LNCAP (cell line): Measurements from ENCODE around the gene NXPE3.

ENCODE experiments used
- TF ChIP-seq, protein P1 (sequence below): fragments of 450-650 bp; IDR thresholded peaks from 2 replicates; pipeline ENCODE4 v1.5.1; 2017; ENCODE audit warnings: mild to moderate bottlenecking

The NXPE3 gene

DNA sequence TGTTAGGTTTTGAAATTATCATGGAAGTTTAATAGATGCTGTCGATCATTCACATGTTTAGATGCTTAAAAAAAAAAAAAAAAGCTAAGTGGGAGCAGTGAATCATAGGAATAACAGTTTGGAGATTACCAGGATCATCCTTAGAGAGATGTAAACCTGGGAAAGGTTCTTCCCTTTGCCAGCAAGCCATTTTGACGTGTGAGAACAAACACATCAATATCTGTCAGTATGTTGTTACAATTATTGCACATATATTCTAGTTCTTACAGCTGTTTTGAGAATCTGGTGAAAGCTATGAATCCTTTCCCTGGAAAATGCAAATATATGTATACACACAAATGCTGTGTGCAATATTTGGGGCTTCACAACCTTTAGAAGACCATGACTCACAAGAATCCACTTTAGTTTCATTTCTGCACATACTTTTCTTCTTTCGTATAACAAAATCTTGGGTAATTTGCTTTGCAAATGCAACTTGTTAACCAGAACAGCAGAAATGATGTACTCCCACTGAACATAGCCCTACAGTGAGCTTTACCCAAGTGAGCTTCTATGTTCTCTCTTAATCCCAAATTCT is 82.3 kb downstream of the NXPE3 start:
- TF ChIP-seq, protein P1, sequence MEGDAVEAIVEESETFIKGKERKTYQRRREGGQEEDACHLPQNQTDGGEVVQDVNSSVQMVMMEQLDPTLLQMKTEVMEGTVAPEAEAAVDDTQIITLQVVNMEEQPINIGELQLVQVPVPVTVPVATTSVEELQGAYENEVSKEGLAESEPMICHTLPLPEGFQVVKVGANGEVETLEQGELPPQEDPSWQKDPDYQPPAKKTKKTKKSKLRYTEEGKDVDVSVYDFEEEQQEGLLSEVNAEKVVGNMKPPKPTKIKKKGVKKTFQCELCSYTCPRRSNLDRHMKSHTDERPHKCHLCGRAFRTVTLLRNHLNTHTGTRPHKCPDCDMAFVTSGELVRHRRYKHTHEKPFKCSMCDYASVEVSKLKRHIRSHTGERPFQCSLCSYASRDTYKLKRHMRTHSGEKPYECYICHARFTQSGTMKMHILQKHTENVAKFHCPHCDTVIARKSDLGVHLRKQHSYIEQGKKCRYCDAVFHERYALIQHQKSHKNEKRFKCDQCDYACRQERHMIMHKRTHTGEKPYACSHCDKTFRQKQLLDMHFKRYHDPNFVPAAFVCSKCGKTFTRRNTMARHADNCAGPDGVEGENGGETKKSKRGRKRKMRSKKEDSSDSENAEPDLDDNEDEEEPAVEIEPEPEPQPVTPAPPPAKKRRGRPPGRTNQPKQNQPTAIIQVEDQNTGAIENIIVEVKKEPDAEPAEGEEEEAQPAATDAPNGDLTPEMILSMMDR, result no peak

DNA sequence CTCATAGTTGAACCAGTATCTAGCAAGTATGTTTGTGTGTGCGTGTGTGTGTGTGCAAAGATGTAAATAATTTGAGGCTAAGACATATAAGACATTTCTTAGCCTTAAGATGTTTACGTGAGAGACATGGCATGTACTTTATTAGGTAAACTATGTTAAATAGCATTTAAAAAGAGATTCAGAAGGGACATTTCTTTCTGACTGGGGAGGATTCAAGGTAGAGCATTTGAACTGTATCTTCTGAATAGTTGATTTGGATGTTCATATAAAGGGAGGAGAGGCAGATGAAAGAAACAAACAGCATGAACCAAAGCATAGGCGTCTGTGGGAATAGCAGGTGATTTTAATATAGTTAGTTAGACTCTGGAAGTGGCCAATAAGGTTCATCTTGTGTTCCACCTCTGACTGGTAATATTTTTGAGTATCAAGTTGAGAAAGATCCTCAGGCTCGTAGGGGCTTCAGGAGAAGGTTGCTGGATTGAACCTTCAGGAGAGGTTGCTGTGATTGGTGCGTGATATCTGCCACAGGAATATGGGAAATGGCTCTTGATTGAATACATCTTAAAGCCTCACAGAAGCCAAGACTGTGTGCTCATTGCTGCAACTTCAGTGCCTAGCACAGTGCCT is 82.9 kb downstream of the NXPE3 start:
- TF ChIP-seq, protein P1, result no peak

DNA sequence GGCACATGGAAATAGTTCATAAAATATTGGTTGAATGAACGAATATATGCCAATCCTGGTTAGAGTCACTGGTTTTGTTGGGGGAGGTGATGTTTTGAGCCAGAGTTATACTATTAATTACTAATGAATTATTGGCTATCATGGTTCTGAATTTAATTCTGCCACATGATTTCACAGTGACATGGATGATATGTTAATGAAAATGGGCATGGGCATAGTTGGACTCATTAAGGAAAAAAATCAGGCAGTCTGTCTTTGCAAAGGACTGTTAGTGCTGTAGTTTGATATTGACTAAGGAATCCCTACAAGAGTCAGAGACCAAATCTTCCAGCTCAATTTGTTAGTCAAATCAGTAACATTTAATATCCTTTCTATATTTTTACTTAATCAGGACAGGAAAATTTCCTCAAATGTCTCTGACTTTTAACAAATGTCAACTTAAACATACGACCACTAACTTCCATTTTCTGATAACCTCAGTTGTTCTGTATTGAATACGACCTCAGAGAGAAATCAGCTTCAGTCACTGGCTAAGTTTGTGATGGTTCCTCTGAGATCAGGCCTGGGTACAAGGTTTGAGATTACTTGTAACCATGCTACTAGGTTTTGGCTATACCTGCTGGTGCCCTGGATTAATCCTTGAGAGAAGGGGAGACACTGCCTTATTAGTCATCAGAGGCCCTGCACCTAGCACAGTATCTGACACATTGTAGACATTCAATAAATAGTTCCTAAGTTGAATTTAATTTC is 83.6 kb downstream of the NXPE3 start:
- TF ChIP-seq, protein P1, result no peak

DNA sequence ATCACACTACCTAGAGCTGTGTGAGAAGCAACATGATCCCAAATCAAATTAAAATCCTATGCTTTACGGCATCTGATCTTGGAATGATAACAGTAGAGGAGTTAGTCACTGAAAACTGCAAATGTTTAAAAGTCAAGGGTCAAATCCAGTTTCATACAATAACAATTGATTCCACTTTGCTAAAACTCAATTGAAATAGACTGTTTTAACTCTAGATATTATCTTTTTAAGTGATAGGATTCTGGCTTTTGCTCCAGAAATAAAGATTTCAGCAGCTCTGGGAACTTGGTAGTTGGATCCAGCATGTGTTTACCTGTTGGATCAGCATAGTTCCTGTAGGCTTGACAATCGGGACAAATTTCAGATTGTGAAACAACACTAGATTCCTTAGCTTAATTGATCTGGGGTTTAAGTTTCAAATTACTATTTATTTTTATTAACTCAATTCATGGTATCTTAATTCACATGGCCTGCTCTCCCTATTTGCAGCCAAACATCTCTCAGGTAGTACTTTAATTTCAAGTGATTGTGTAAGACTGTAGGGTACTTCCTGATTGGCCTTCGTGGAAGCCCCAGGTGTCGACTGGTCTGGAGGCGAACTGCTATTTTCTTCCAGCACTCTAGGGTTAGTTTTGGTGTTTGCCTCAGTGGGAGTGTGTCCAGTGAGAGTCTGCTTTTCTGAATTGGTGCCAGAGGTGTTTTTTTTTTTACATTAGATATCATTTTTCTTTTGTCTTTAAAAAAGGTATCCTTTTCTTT is 86.9 kb downstream of the NXPE3 start:
- TF ChIP-seq, protein P1, result no peak

DNA sequence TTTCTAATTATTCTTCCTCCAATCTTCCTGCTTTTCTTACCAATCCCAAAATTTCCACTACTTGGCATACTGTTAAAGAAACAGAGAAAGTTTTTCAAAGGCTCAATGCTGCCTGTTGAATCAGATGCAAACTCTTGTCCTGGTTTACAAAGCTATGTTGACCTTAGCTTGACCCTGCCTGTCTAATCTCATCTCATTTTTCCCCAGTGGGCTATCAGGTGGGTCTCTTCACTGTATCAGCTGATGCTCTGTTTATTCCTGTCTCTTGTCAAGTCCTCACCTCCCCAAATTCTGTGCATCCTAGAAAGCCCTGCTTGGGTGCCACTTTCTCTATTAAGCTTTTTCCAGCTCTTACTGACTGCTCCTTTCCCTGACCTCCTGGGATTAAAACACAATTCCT is 88.5 kb downstream of the NXPE3 start:
- TF ChIP-seq, protein P1, result no peak

DNA sequence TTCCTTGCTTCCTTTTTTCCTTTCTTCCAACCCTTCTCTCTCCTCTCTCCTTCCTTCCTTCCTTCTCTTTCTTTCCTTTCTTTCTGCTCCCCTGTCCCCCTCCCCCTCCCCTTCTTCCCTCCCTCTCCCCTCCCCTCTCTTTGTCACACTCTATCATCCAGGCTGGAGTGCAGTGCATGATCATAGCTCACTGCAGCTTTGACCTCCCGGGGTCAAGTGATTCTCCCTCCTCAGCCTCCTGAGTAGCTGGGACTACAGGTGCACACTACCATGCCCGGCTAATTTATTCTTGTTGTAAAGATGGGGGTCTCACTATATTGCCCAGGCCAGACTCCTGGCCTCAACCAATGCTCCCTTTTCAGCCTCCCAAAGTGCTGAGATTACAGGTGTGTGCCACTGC is 89.0 kb downstream of the NXPE3 start:
- TF ChIP-seq, protein P1, result no peak

DNA sequence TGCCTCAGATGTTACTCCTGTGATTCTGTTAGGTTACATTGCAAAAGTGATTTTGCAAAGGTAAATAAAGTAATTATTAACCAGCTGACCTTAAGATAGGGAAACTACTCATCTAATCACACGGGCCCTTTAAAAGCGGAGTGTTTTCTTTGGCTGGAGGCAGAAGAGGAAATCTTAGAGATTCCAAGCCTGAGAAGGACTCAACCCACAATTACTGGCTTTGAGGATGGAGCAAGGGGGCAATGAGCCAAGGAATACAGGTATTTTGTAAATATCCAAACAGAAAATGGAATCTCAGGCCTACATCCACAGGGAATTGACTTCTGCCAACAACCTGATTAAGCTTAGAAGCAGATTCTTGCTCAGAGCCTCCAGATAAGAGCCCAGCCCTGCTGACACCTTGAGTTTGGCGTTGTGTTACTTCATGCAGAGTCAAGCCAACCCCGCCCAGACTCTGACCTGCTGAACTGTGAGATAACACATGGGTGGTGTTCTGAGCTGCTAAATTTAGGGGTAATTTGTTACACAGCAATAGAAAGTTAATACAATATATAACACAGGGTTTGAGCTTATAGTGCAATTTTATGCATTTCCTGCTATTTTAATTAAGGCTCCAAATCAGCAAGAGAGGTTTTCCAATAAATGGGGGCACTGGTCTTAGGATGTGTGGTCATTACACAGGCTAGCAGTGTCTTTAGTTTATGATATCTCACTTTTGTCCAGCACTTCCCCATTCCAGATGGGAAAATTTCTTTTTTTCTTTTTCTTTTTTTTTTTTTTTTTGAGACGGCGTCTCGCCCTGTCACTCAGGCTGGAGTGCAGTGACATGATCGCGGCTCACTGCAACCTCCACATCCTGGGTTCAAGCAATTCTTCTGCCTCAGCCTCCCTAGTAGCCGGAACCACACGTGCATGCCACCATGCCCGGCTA is 89.8 kb downstream of the NXPE3 start:
- TF ChIP-seq, protein P1, result no peak
